Heart right ventricle (tissue), 16 donors: Measurements from ENCODE around the gene ATXN2L. TPM values are rescaled to one million over a fixed set of nuclear protein-coding genes. Genes with fewer than 3 reads are reported as not detected.
"Not testable (repeated sequence)": the region's sequence is repeated elsewhere in the genome, so short reads cannot be mapped to it uniquely, and the experiment has no call there.

Experiments
- ATAC-seq, 8 donors: fragments of 200-7000 bp; cut with Tn5 transposase; one replicate each; pipeline ENCODE4 v1.9.1; 2020; ENCODE audit warnings: mild to moderate bottlenecking in 8 of 8, moderate library complexity in 8 of 8, moderate number of reproducible peaks in 1 of 8
- DNase-seq, 2 donors: peaks; one replicate each; pipeline ENCODE4 v3.0.0-alpha.2; 2020
- H3K27ac ChIP-seq, 10 donors: fragments of 200-600 bp; sonication (generic) in 2 of 10; one replicate each; pipeline versions ENCODE4 v1.5.0 to v1.8.0; 2020 to 2022; ENCODE audit warnings: mild to moderate bottlenecking in 3 of 10
- H3K27me3 ChIP-seq, 7 donors: fragments of 200-600 bp; one replicate each; pipeline ENCODE4 v1.8.0; 2021 to 2022; ENCODE audit warnings: mild to moderate bottlenecking in 2 of 7
- H3K36me3 ChIP-seq, 9 donors: fragments of 200-600 bp; sonication (generic) in 1 of 9; one replicate each; pipeline versions ENCODE4 v1.5.0 to v1.8.0; 2020 to 2022; ENCODE audit warnings: mild to moderate bottlenecking in 2 of 9
- H3K4me1 ChIP-seq, 9 donors: fragments of 200-600 bp; sonication (generic) in 1 of 9; one replicate each; pipeline versions ENCODE4 v1.5.0 to v1.8.0; 2020 to 2022; ENCODE audit warnings: mild to moderate bottlenecking in 4 of 9
- H3K4me3 ChIP-seq, 10 donors: fragments of 200-600 bp; sonication (generic) in 2 of 10; one replicate each; pipeline versions ENCODE4 v1.5.0 to v1.8.0; 2020 to 2022; ENCODE audit warnings: mild to moderate bottlenecking in 7 of 10, moderate library complexity in 2 of 10
- H3K9me3 ChIP-seq, 11 donors: fragments of 200-600 bp in 10 of 11; sonication (generic) in 2 of 11; one replicate each; pipeline versions ENCODE4 v1.5.0 to v1.8.0; 2013 to 2022; ENCODE audit warnings: mild to moderate bottlenecking in 2 of 11, control low read depth in 1 of 11, moderate library complexity in 1 of 11
- WGBS, 2 donors: extraction: QIAGEN DNeasy Blood & Tissue Kit; methylation state at CpG; one replicate each; pipeline ENCODE4 v1.1.7; 2013; ENCODE audit warnings: inconsistent platforms in 1 of 2; 5-methylcytosine and 5-hydroxymethylcytosine counted together
- intact Hi-C, 10 donors: fragments of 100-400 bp; cut with DNase I; formaldehyde crosslinking; loops; one replicate each; pipeline versions ENCODE4 v1.11.1 to v1.14.2; 2022
- polyA plus RNA-seq, 2 donors: library from polyadenylated mRNA; stranded (reverse); fragments of 200-250 nt; gene quantifications; one replicate each; pipeline ENCODE4 v1.2.3, GENCODE V29; 2013
- total RNA-seq, 10 donors: library from RNA; stranded (reverse); fragmentation: NEBNext Ultra II Directional in 3 of 10; extraction: Animal tissue kit (Norgen Biotek cat#: 25700) in 3 of 10; gene quantifications; one replicate each; pipeline versions ENCODE4 v1.2.1 to v1.2.4, GENCODE V29; 2021 to 2023
- TF ChIP-seq, protein P1 (sequence below), 9 donors: fragments of 200-600 bp; sonication (generic) in 2 of 9; IDR thresholded peaks; one replicate each; pipeline versions ENCODE4 v1.5.0 to v1.8.0; 2021 to 2022; ENCODE audit warnings: antibody characterized with exemption in 9 of 9, mild to moderate bottlenecking in 5 of 9, moderate library complexity in 1 of 9
- donor health status: Arrhythmogenic right ventricular cardiomyopathy.
- donor health status: ischemic (EF 13 %, LVEDD 7.1; RV severe dilation, severe dysfunction).
- donor health status: healthy with polysubstance abuse.
- donor health status: DM: no; HTN: yes; CAD: no.
- donor health status: DM: no; HTN: no; CAD: no.
- donor health status: ischemic (EF 25% LVEDD 6.9; RV normal size, moderate dysfunction).
- donor health status: ischemic (EF 25% LVEDD 5.7; RV mildly dilated, moderate dysfunction).
- donor health status: healthy.
- donor health status: DM: yes; HTN: yes; CAD: no.
- donor health status: Ischemic cardiomyopathy.
- donor health status: ischemic (EF 35%, LVEDD 5.7; RV mildly dilated, moderate dysfunction).
- donor health status: nonischemic (EF 11% LVEDD 7.7; RV severe dilation, severe dysfunction).
- donor health status: DM: yes; HTN: yes; CAD: no.
- donor health status: PGD.
- donor health status: ischemic (EF 29% LVEDD 5.4; RV normal size, mild dysfunction).
- donor health status: nonischemic (EF 23%, LVEDD 6.1; RV moderate dilation, normal function).

Gene ATXN2L
- total and polyA plus RNA-seq, 12 donors, result 36.0 to 99.9 (median 45.9) TPM

DNA sequence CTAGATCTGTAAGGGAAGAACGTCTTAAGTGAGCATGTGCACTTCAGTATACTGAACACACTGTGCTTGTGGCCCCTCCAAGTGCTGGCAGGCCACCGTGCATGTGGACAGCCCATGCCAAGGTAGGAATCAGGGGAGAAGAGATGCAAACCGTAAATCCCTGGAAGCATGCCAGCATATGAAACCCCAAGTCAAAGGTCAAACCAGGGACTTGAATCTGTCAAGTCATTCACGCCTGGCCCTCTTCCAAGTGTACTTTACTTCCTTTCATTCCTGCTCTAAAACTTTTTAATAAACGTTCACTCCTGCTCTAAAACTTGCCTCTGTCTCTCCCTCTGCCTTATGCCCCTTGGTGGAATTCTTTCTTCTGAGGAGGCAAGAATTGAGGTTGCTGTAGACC lies 2.8 kb upstream of the ATXN2L start:
- whole genome bisulfite sequencing, 2 donors, result 86 to 93% methylated on average over 5 of the region's 5 CpGs
- Histone ChIP-seq H3K27me3 (no peaks in the 10 kb centered on the region), H3K4me3 (no peak overlapping the region), H3K36me3 (peaks cover 0 to 9% (median 0%) of the 10 kb centered on the region in 9 donors), H3K9me3 (no peaks in the 10 kb centered on the region), H3K27ac (peak overlapping the region in 1 of 10 donors; percentile 53), H3K4me1 (peaks cover 4 to 21% (median 13%) of the 10 kb centered on the region in 9 donors)
- TF ChIP-seq, protein P1, sequence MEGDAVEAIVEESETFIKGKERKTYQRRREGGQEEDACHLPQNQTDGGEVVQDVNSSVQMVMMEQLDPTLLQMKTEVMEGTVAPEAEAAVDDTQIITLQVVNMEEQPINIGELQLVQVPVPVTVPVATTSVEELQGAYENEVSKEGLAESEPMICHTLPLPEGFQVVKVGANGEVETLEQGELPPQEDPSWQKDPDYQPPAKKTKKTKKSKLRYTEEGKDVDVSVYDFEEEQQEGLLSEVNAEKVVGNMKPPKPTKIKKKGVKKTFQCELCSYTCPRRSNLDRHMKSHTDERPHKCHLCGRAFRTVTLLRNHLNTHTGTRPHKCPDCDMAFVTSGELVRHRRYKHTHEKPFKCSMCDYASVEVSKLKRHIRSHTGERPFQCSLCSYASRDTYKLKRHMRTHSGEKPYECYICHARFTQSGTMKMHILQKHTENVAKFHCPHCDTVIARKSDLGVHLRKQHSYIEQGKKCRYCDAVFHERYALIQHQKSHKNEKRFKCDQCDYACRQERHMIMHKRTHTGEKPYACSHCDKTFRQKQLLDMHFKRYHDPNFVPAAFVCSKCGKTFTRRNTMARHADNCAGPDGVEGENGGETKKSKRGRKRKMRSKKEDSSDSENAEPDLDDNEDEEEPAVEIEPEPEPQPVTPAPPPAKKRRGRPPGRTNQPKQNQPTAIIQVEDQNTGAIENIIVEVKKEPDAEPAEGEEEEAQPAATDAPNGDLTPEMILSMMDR (IDR thresholded peaks at IDR 0.05), result no peak
- DNase-seq (no peak), ATAC-seq (no peak)
- intact Hi-C loops, result loop anchor here in 6 of 10 donors (5.0 to 10.0 kb wide), 5 partner anchors 42 to 127 kb away; partner anchors contain the start of genes RABEP2 (in 2 of the 6), CD19 (in 1 of the 6) and SH2B1 (in 1 of the 6)

- not testable (repeated sequence) for DNase-seq, H3K9me3 ChIP-seq
- intact Hi-C loops, result loop anchor here in 6 of 10 donors (5.0 to 10.0 kb wide), 5 partner anchors 42 to 127 kb away; partner anchors contain the start of genes RABEP2 (in 2 of the 6), CD19 (in 1 of the 6) and SH2B1 (in 1 of the 6)
Measured at GRCh38 chr16:28820546-28820945, 2.3 kb upstream of the ATXN2L start.

DNA sequence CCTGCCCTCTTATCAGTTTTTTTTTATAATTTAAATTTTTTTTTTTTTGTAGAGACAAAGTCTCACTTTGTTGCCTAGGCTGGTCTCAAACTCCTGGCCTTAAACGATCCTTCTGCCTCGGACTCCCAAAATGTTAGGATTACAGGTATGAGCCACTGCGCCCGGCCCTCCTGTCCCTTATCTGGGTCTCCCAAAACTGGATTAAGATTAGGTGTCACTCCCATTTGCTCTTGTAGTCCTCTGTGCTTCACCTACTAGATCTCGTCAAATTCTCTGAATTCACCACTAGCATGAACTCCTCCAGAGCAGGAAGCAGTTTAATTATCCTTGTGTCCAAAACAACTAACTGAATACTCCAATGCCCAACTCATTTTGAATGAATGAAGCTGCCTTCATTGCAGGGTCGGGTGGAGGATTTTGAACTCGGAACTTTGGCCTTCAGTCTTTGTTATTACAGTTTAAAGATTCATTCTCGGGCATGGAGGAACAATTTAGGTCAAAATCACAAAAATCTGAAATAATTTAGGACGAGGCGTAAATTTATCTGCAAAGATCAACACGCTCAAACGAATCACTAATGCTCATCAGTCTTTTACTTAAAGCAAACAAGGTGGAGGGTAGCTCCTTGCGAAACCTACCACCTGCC lies 802 bp upstream of the ATXN2L start:
- TF ChIP-seq, protein P1 (IDR thresholded peaks at IDR 0.05), result no peak
- peak overlapping the region; percentile 79 to 100 (median 100) for H3K4me3 ChIP-seq
- intact Hi-C loops, result loop anchor here in 6 of 10 donors (1.0 to 10.0 kb wide), 7 partner anchors 24 to 125 kb away; partner anchors contain the start of genes RABEP2 (in 2 of the 6), CD19 (in 1 of the 6), SH2B1 (in 1 of the 6) and TUFM (in 1 of the 6)

More at GRCh38 chr16:28820546-28820945, 2.3 kb upstream of the ATXN2L start:
- H3K27me3 ChIP-seq, H3K4me3 ChIP-seq, ATAC-seq: not testable (repeated sequence)
- Histone ChIP-seq H3K27ac (peak overlapping the region in 1 of 10 donors; percentile 53), H3K36me3 (peaks cover 0 to 15% (median 0%) of the 10 kb centered on the region in 9 donors), H3K4me1 (peaks cover 8 to 27% (median 18%) of the 10 kb centered on the region in 9 donors)
- 93 to 97% methylated on average over 13 of the region's 13 CpGs for WGBS, 2 donors

GRCh38 chr16:28823291-28823872 lies 583 bp downstream of the ATXN2L start:
- H3K4me3 ChIP-seq, result peak overlapping the region; percentile 79 to 100 (median 100)
- 1% methylated on average over 48 to 61 of the region's 62 CpGs for WGBS, 2 donors
- DNase-seq (no peak), ATAC-seq (peak in 4 of 8 donors; percentile 1 to 65 (median 5))
- intact Hi-C loops, result loop anchor here in 6 of 10 donors (2.0 to 10.0 kb wide), 6 partner anchors 39 to 124 kb away; partner anchors contain the start of genes RABEP2 (in 2 of the 6), CD19 (in 1 of the 6) and SH2B1 (in 1 of the 6)
- no peaks in the 10 kb centered on the region for H3K9me3 ChIP-seq
- H3K36me3 ChIP-seq, result peaks cover 0 to 43% (median 22%) of the 10 kb centered on the region in 9 donors
- TF ChIP-seq, protein P1 (IDR thresholded peaks at IDR 0.05), result no peak
- peaks cover 8 to 34% (median 23%) of the 10 kb centered on the region in 9 donors for H3K4me1 ChIP-seq
- H3K27me3 ChIP-seq, result no peaks in the 10 kb centered on the region
- peak overlapping the region; percentile 92 to 100 (median 100) for H3K27ac ChIP-seq

More for the DNA sequence above, 802 bp upstream of the ATXN2L start:
- Histone ChIP-seq H3K9me3 (no peaks in the 10 kb centered on the region), H3K27ac (peak overlapping the region; percentile 92 to 100 (median 100)), H3K27me3 (no peaks in the 10 kb centered on the region), H3K36me3 (peaks cover 0 to 29% (median 8%) of the 10 kb centered on the region in 9 donors), H3K4me1 (peaks cover 8 to 34% (median 23%) of the 10 kb centered on the region in 9 donors)
- 23 to 24% methylated on average over 13 of the region's 13 CpGs for WGBS, 2 donors
- ATAC-seq (no peak), DNase-seq (no peak)
